Breast epithelium (tissue), 4 donors: ENCODE results near the gene TSHZ3. TPM values are rescaled to one million over a fixed set of nuclear protein-coding genes. Genes with fewer than 3 reads are reported as not detected.

Experiments used
- DNase-seq, 2 donors: peaks; one replicate each; pipeline ENCODE4 v3.0.0-alpha.2; 2019; ENCODE audit warnings: low spot score in 2 of 2
- H3K27ac ChIP-seq, 2 donors: fragments of 200-600 bp; sonication (generic) in 1 of 2; one replicate each; pipeline ENCODE4 v1.5.1; 2016 to 2019; ENCODE audit warnings: mild to moderate bottlenecking in 1 of 2
- H3K27me3 ChIP-seq, 2 donors: fragments of 200-600 bp; sonication (generic) in 1 of 2; one replicate each; pipeline versions ENCODE4 v1.5.1 to v1.6.0; 2017 to 2019; ENCODE audit warnings: control low read depth in 1 of 2, mild to moderate bottlenecking in 1 of 2
- H3K36me3 ChIP-seq: fragments of 200-600 bp; one replicate; pipeline ENCODE4 v1.5.1; 2019
- H3K4me1 ChIP-seq, 2 donors: fragments of 200-600 bp; sonication (generic); one replicate each; pipeline ENCODE4 v1.5.1; 2016 to 2019; ENCODE audit warnings: control low read depth in 1 of 2
- H3K4me3 ChIP-seq, 3 donors: fragments of 200-600 bp; sonication (generic); 1 replicate in 2 of 3; 2 replicates in 1 of 3; pipeline ENCODE4 v1.5.1; 2016 to 2019; ENCODE audit warnings: mild to moderate bottlenecking in 3 of 3, moderate library complexity in 2 of 3
- H3K9me3 ChIP-seq, 2 donors: fragments of 200-600 bp; sonication (generic) in 1 of 2; one replicate each; pipeline ENCODE4 v1.5.1; 2016 to 2019; ENCODE audit warnings: control low read depth in 1 of 2
- POLR2A ChIP-seq: fragments of 450-650 bp; IDR thresholded peaks from one replicate; pipeline ENCODE4 v1.6.1; 2016; ENCODE audit warnings: antibody characterized with exemption, mild to moderate bottlenecking, moderate library complexity
- POLR2AphosphoS5 ChIP-seq, 3 donors: sonication (generic); formaldehyde crosslinking; IDR thresholded peaks; one replicate each; pipeline ENCODE4 v1.6.1; 2017; ENCODE audit warnings: antibody characterized with exemption in 3 of 3
- intact Hi-C: fragments of 100-400 bp; cut with DNase I; formaldehyde crosslinking; loops from one replicate; pipeline ENCODE4 v1.15.1; 2023; ENCODE audit warnings: low total_unique reads
- total RNA-seq, 3 donors: library from RNA; depleted of rRNA; stranded (reverse); fragments of >200 nt; gene quantifications; one replicate each; pipeline ENCODE4 v1.1.0, GENCODE V29; 2016
- TF ChIP-seq, protein P1 (sequence below), 3 donors: fragments of 450-650 bp; IDR thresholded peaks; one replicate each; pipeline ENCODE4 v1.5.1; 2016 to 2017; ENCODE audit warnings: antibody characterized with exemption in 3 of 3, mild to moderate bottlenecking in 3 of 3, moderate library complexity in 3 of 3

Gene TSHZ3
- total RNA-seq, 3 donors from 2014 or later: 3.7 to 9.8 (median 8.3) TPM

DNA sequence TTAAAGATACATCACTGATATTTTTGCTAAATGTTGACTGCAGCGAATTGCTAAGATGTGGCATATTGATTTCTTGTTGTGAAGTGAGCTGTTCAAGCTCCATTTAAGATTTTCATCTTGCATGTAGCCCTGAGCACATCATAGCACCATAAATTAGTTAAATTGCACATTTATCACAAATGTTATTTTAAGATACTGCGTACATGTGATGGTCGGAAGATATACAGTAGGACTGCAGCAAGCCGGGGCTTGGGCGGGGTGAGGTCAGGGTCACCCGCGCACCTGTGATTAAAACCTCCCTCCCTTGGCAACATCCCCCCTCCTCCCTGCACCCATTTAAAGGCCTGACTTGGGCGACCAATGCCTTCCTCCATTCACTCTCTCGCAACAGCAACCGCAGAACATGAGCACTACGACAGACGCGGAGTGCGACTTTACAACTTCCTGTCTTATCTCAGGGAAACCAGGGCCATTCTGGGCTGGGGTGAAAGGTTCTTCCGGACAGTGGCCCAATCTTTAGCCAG, 76.6 kb downstream of the TSHZ3 start:
- Histone ChIP-seq H3K27me3 (no peaks in the 10 kb centered on the region), H3K27ac (no peak overlapping the region), H3K4me1 (no peaks in the 10 kb centered on the region), H3K9me3 (no peaks in the 10 kb centered on the region), H3K36me3 (no peaks in the 10 kb centered on the region), H3K4me3 (no peak overlapping the region)
- TF ChIP-seq POLR2A (no peak), POLR2AphosphoS5 (IDR thresholded peaks at IDR 0.05) (no peak)
- TF ChIP-seq, protein P1, sequence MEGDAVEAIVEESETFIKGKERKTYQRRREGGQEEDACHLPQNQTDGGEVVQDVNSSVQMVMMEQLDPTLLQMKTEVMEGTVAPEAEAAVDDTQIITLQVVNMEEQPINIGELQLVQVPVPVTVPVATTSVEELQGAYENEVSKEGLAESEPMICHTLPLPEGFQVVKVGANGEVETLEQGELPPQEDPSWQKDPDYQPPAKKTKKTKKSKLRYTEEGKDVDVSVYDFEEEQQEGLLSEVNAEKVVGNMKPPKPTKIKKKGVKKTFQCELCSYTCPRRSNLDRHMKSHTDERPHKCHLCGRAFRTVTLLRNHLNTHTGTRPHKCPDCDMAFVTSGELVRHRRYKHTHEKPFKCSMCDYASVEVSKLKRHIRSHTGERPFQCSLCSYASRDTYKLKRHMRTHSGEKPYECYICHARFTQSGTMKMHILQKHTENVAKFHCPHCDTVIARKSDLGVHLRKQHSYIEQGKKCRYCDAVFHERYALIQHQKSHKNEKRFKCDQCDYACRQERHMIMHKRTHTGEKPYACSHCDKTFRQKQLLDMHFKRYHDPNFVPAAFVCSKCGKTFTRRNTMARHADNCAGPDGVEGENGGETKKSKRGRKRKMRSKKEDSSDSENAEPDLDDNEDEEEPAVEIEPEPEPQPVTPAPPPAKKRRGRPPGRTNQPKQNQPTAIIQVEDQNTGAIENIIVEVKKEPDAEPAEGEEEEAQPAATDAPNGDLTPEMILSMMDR (IDR thresholded peaks at IDR 0.05): no peak
- no peak for DNase-seq
- intact Hi-C loops: loop anchor here (2.0 kb wide), 1 partner anchor 52 kb away; no protein-coding TSS in a partner anchor

DNA sequence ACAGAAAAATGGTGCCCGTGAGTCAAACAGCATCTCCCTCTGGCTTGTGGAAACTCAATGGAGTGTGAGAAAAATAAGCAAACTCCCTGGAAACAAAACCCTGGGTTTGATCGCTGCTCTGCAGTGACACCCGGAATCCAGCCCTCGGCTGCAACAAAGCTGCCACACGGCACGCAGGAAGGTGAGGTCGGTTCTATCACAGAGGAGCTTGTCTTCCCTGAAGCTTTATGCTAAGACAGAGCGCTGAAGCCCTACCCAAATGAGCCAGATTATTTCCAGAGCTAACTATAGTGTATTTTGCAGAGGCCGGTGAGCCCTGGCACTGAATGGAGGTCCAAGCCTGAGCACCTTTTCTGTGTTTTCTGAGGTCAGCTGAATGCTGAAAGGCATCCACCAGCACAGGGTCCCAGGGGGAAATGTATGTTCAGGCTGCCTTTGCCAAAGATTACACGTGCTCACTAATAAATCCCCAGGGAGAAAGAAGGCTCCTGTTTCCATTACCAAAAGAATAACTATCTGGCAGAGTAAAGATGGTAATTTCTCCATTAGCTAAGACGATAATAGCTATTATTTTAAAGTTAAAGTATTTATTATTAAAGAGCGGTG, 77.8 kb downstream of the TSHZ3 start:
- no peak for DNase-seq
- Histone ChIP-seq H3K27me3 (no peaks in the 10 kb centered on the region), H3K27ac (no peak overlapping the region)

DNA sequence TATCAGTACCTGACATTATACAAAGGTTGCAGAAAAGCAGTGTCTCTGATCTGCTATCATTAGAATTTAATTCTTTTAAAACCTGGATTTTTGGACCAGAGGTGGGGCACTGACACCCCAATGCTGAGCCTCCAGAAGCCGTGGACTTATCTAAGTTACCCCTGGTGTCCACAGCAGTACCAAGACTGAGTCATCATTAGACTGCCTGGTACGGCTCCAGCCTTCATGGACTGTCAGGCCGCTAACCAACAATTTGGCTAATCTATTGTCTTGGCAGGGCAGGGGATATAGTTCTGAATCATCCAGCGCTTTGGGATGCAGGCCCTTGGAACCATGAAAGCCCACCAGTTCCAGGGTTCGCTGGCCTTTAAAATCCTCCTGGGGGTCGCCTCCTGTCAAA, 78.3 kb downstream of the TSHZ3 start:
- intact Hi-C loops: no loop called here
- Histone ChIP-seq H3K27me3 (no peaks in the 10 kb centered on the region), H3K36me3 (no peaks in the 10 kb centered on the region), H3K9me3 (no peaks in the 10 kb centered on the region), H3K27ac (no peak overlapping the region), H3K4me1 (no peaks in the 10 kb centered on the region), H3K4me3 (no peak overlapping the region)
- DNase-seq: no peak
- TF ChIP-seq POLR2A (no peak), POLR2AphosphoS5 (IDR thresholded peaks at IDR 0.05) (no peak)
- TF ChIP-seq, protein P1 (IDR thresholded peaks at IDR 0.05): no peak

More for the DNA sequence above, 77.8 kb downstream of the TSHZ3 start:
- no peaks in the 10 kb centered on the region for H3K36me3 ChIP-seq
- no peak overlapping the region for H3K4me3 ChIP-seq
- H3K4me1 ChIP-seq: no peaks in the 10 kb centered on the region
- intact Hi-C loops: no loop called here
- TF ChIP-seq, protein P1 (IDR thresholded peaks at IDR 0.05): no peak
- no peak for TF ChIP-seq POLR2AphosphoS5 (IDR thresholded peaks at IDR 0.05)
- no peak for TF ChIP-seq POLR2A
- H3K9me3 ChIP-seq: no peaks in the 10 kb centered on the region

DNA sequence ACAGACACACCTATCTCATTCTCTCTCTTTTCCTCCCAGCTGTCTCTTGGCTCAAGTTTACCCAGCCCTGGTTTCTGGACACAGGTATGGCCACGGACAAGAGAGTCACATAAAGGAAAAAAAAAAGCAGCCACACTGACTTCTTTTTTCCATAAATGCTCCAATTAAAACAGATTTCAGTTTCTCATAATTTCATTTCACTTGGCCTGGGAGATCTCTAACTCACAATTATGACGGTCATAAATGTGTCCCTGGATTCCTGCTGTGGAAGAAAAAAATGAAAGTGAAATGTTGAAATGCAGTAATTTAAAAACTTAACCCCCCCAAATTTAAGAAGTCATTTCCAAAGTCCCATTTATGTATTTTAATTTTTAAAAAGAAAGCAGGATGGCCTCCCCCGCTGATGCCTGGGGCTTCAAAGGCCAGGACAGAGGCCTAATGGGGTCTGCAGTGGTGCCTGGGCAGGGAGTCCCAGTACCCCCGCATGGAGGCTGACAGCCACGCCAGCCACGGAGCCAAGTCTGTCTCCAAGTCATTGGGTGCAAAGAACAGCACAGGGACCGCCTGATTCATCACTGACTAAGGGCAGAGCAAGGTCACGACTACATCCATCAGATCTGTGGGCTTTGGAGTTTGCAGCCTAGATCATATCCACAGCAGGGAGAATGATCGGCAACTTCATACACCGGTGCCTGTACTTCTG, 79.7 kb downstream of the TSHZ3 start:
- Histone ChIP-seq H3K27me3 (no peaks in the 10 kb centered on the region), H3K36me3 (no peaks in the 10 kb centered on the region), H3K4me3 (no peak overlapping the region), H3K4me1 (no peaks in the 10 kb centered on the region), H3K9me3 (no peaks in the 10 kb centered on the region), H3K27ac (no peak overlapping the region)
- intact Hi-C loops: no loop called here
- TF ChIP-seq POLR2A (no peak), POLR2AphosphoS5 (IDR thresholded peaks at IDR 0.05) (no peak)
- TF ChIP-seq, protein P1 (IDR thresholded peaks at IDR 0.05): no peak
- no peak for DNase-seq

DNA sequence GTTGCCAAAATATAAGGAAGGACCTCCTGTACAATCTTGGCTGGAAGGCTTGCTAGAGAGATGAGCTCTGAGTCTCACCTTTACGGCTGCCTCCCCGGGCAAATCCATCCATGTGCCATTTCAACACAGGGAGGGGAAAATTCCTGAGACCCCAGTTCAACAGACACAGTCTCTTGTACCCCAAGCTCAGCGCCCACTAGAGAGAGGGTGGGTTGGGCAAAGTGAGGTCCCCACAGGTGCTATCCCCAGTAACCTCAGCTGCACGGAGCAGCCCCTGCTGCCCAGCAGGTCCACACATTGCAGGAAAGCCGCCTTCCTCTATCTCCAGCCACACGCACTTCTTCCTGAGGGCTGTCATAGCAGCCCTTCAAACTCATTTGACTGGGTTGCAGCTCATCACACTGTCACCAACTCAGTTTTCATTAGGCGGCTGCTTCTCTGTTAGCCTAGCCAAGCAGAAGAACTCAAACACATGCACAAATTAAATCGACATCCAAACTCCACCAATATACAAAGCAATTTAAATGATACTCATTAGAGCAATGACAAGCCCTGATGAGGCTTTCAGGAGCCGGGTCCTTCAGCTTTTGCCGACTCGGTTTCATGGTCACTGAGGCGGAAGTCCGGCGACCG, 80.4 kb downstream of the TSHZ3 start:
- no peaks in the 10 kb centered on the region for H3K36me3 ChIP-seq
- intact Hi-C loops: no loop called here
- TF ChIP-seq POLR2AphosphoS5 (IDR thresholded peaks at IDR 0.05) (no peak), POLR2A (no peak)
- TF ChIP-seq, protein P1 (IDR thresholded peaks at IDR 0.05): no peak
- H3K27me3 ChIP-seq: no peaks in the 10 kb centered on the region
- no peaks in the 10 kb centered on the region for H3K4me1 ChIP-seq
- no peak overlapping the region for H3K4me3 ChIP-seq
- DNase-seq: no peak
- no peaks in the 10 kb centered on the region for H3K9me3 ChIP-seq
- no peak overlapping the region for H3K27ac ChIP-seq
